HG03575 (cell line): ENCODE results near the gene SLC9A1.

Experiments used
- ATAC-seq: cut with Tn5 transposase; IDR thresholded peaks from one replicate; pipeline ENCODE4 v1.9.1; 2021; ENCODE audit not compliant: unreplicated experiment, insufficient number of reproducible peaks, low FRiP score; ENCODE audit errors: extremely low read depth

SLC9A1 gene

GRCh38 chr1:27152829-27153548 lies 1.9 kb downstream of the SLC9A1 start:
- no peak for ATAC-seq

GRCh38 chr1:27152004-27152828 lies 2.7 kb downstream of the SLC9A1 start:
- ATAC-seq, result no peak

- ATAC-seq, result no peak
Observed at GRCh38 chr1:27150641-27151040, 4.3 kb downstream of the SLC9A1 start.

- ATAC-seq, result no peak
Observed at GRCh38 chr1:27150183-27150582, 4.7 kb downstream of the SLC9A1 start.

GRCh38 chr1:27149762-27150113 lies 5.2 kb downstream of the SLC9A1 start:
- no peak for ATAC-seq

- no peak for ATAC-seq
Observed at GRCh38 chr1:27149084-27149761, 5.7 kb downstream of the SLC9A1 start.

GRCh38 chr1:27148591-27148990 lies 6.3 kb downstream of the SLC9A1 start:
- ATAC-seq, result no peak

GRCh38 chr1:27147842-27148518 lies 6.9 kb downstream of the SLC9A1 start:
- no peak for ATAC-seq

- ATAC-seq, result no peak
Observed at GRCh38 chr1:27145934-27146354, 9.0 kb downstream of the SLC9A1 start.

- no peak for ATAC-seq
Observed at GRCh38 chr1:27144920-27145661, 9.8 kb downstream of the SLC9A1 start.

- no peak for ATAC-seq
Observed at GRCh38 chr1:27144049-27144748, 10.7 kb downstream of the SLC9A1 start.

GRCh38 chr1:27143401-27143800 lies 11.5 kb downstream of the SLC9A1 start:
- no peak for ATAC-seq

GRCh38 chr1:27142464-27142863 lies 12.5 kb downstream of the SLC9A1 start:
- no peak for ATAC-seq

GRCh38 chr1:27141266-27142003 lies 13.5 kb downstream of the SLC9A1 start:
- ATAC-seq, result no peak

- ATAC-seq, result no peak
Observed at GRCh38 chr1:27139980-27140379, 14.9 kb downstream of the SLC9A1 start.

- ATAC-seq, result no peak
Observed at GRCh38 chr1:27138927-27139326, 16.0 kb downstream of the SLC9A1 start.

GRCh38 chr1:27138368-27138767 lies 16.6 kb downstream of the SLC9A1 start:
- no peak for ATAC-seq
